Esophagus squamous epithelium (tissue), 5 donors: Measurements from ENCODE around the gene TRMU. TPM values are rescaled to one million over a fixed set of nuclear protein-coding genes. Genes with fewer than 3 reads are reported as not detected.

Experiments used
- DNase-seq: peaks from one replicate; lab custom pipeline; 2025; lab: John Stamatoyannopoulos, UW
- H3K27ac ChIP-seq, 4 donors: fragments of 200-600 bp; sonication (generic); one replicate each; pipeline ENCODE4 v1.5.1; 2016 to 2019; ENCODE audit warnings: mild to moderate bottlenecking in 1 of 4
- H3K27me3 ChIP-seq, 4 donors: fragments of 200-600 bp; sonication (generic); 1 replicate in 3 of 4; 2 replicates in 1 of 4; pipeline versions ENCODE4 v1.5.1 to v1.6.0; 2017 to 2021; ENCODE audit warnings: antibody characterized with exemption in 1 of 4
- H3K36me3 ChIP-seq, 3 donors: fragments of 200-600 bp; sonication (generic); one replicate each; pipeline ENCODE4 v1.5.1; 2016 to 2019
- H3K4me1 ChIP-seq, 3 donors: fragments of 200-600 bp; sonication (generic); one replicate each; pipeline ENCODE4 v1.5.1; 2017 to 2019
- H3K4me3 ChIP-seq, 4 donors: fragments of 200-600 bp; sonication (generic); 1 replicate in 3 of 4; 2 replicates in 1 of 4; pipeline ENCODE4 v1.5.1; 2016 to 2019; ENCODE audit warnings: mild to moderate bottlenecking in 2 of 4, moderate library complexity in 1 of 4
- H3K9me3 ChIP-seq, 3 donors: fragments of 200-600 bp; sonication (generic); one replicate each; pipeline ENCODE4 v1.5.1; 2016 to 2019
- POLR2A ChIP-seq, 4 donors: fragments of 450-650 bp; IDR thresholded peaks; one replicate each; pipeline ENCODE4 v1.6.1; 2017; ENCODE audit warnings: antibody characterized with exemption in 4 of 4, mild to moderate bottlenecking in 4 of 4, moderate library complexity in 3 of 4
- WGBS, 2 donors: methylation state at CpG; one replicate each; pipeline ENCODE4 v1.1.5; 2018; 5-methylcytosine and 5-hydroxymethylcytosine counted together
- intact Hi-C: fragments of 100-400 bp; cut with DNase I; formaldehyde crosslinking; loops from one replicate; pipeline ENCODE4 v1.15.0; 2022
- total RNA-seq, 4 donors: library from RNA; depleted of rRNA; stranded (reverse); fragments of >200 nt; gene quantifications; one replicate each; pipeline ENCODE4 v1.1.0, GENCODE V29; 2016
- TF ChIP-seq, protein P1 (sequence below), 6 experiments: fragments of 450-650 bp in 4 of 6; fragments of 200-600 bp in 2 of 6; sonication (generic) in 2 of 6; IDR thresholded peaks; one replicate each; pipeline ENCODE4 v1.5.1; 2016 to 2019; ENCODE audit warnings: antibody characterized with exemption in 6 of 6, mild to moderate bottlenecking in 4 of 6, moderate library complexity in 4 of 6
- donor health status: DM: yes; HTN: yes; CAD: no.

TRMU gene
- total RNA-seq, 4 donors from 2014 or later: 17.7 to 43.1 (median 32.5) TPM

DNA sequence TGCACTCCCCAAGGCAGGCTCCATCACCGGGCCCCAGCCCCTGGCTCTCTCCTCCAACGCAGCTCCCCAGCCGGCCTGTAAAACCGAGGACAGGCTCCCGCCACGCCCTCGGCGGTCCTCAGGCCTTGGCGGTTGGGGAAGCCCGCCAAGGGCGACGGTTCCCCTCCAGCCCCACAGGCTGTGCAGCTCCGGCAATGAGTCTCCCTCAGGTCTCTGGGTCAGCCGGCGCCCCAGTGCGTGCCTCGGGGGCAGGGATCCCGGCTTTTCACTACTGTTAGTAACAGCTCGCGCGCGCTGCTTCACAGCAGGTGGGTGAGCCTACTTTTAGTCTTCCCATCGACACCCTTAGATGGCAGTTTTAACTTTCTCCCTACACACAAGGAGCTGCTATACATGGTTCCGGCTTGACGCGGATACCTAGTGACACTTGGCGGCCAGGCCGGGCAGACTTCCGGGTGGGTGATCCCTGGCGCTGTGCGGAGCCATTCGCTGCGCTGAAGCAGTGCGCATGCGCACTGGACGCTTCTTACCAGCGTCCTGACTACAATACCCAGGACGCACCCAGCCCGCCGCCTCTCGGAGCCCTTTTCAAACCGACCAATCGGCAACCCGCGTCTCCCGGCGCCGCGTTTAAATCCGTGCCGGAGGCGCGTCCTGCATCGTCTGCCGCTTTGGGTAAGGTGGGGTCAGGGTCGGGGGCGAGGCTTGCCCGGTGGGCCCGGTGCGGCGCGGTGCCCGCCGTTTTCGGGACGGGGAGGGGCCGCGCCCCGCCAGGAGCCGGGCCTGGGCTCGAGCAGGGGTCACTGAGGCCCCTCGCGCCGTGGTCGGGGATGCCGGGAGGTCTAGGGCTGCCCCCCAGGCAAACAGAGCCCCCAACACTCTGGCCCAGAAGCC is 39.0 kb upstream of the TRMU start, which contains the start of gene GTSE1:
GTSE1 (plus strand) TSS at position 614 of the 894 bp plus-strand sequence. CDS start 531 bp downstream, outside the sequence.
- Histone ChIP-seq H3K36me3 (peaks cover 4 to 22% (median 8%) of the 10 kb centered on the region in 3 donors), H3K4me1 (peaks cover 14 to 30% (median 16%) of the 10 kb centered on the region in 3 donors), H3K27ac (peak within 1 kb of the TSS; percentile 84 to 95 (median 88)), H3K4me3 (peak within 1 kb of the TSS; percentile 55 to 63 (median 60)), H3K27me3 (no peaks in the 10 kb centered on the region), H3K9me3 (peaks cover 0 to 7% (median 0%) of the 10 kb centered on the region in 3 donors)
- WGBS, 2 donors: 3 to 4% methylated on average over 6 to 23 of the region's 76 CpGs
- peak in 3 of 4 donors; percentile 39 to 69 (median 62) for TF ChIP-seq POLR2A (IDR thresholded peaks at IDR 0.05)
- TF ChIP-seq, protein P1, sequence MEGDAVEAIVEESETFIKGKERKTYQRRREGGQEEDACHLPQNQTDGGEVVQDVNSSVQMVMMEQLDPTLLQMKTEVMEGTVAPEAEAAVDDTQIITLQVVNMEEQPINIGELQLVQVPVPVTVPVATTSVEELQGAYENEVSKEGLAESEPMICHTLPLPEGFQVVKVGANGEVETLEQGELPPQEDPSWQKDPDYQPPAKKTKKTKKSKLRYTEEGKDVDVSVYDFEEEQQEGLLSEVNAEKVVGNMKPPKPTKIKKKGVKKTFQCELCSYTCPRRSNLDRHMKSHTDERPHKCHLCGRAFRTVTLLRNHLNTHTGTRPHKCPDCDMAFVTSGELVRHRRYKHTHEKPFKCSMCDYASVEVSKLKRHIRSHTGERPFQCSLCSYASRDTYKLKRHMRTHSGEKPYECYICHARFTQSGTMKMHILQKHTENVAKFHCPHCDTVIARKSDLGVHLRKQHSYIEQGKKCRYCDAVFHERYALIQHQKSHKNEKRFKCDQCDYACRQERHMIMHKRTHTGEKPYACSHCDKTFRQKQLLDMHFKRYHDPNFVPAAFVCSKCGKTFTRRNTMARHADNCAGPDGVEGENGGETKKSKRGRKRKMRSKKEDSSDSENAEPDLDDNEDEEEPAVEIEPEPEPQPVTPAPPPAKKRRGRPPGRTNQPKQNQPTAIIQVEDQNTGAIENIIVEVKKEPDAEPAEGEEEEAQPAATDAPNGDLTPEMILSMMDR (IDR thresholded peaks at IDR 0.05): peak in 3 of 6 experiments; percentile 10 to 59 (median 17)
- peak; percentile 86 for DNase-seq
- intact Hi-C loops: no loop called here

DNA sequence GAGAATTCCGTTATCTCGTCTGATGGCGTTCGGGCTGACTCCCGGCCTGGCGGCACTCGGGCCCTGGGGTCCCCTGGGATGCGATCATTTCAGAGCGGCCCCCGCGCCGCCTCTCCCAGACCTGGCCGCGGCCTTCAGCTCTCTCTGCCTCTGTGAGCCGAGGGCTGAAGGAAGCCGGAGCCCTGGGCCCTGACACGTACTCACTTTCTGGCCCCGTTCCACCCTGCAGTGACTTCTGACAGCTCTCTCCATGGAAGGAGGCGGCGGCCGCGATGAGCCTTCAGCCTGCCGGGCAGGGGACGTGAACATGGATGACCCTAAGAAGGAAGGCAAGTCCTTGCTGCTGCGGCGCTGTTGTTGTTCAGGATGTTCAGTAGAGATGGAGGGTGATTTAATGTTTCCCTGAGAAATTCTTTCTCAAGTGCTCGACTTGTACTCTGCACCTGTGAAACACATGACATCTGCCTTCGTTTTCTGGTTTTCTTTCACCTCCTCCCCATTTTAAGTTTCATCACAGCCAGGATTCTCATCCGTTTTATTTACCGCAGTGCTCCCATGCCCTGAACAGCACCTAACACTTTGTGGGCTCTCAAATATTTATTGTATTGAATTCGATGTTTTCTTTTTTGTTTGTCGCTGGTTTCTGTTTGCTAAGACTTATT is 38.2 kb upstream of the TRMU start:
- peaks cover 0 to 1% (median 0%) of the 10 kb centered on the region in 3 donors for H3K9me3 ChIP-seq
- TF ChIP-seq, protein P1 (IDR thresholded peaks at IDR 0.05): no peak
- TF ChIP-seq POLR2A (IDR thresholded peaks at IDR 0.05): no peak
- H3K36me3 ChIP-seq: peaks cover 3 to 14% (median 6%) of the 10 kb centered on the region in 3 donors
- peak overlapping the region in 3 of 4 donors; percentile 84 to 95 (median 88) for H3K27ac ChIP-seq
- no peaks in the 10 kb centered on the region for H3K27me3 ChIP-seq
- 4 to 16% methylated on average over 6 to 18 of the region's 32 CpGs for WGBS, 2 donors
- no peak for DNase-seq
- peak overlapping the region; percentile 55 to 63 (median 60) for H3K4me3 ChIP-seq
- intact Hi-C loops: no loop called here
- peaks cover 14 to 30% (median 16%) of the 10 kb centered on the region in 3 donors for H3K4me1 ChIP-seq

DNA sequence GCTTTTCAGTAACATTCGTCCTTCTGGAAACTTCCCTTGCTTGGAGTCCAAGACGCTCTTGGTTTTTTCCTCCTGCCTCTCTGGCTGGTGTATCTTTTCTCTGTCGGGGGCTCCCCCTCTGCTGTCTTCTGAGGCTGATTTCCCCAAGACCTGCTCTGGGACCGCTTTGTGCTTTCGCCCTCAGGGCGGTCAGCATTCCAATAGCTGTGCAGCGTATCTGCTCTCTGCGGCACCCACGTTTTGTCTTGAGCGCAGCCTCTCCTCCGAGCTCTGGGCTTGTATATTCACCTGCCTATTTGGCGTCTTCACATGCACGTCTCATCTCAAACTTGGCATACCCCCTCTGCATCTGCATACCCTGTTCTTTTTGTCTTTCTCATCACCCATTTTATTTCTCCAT is 36.4 kb upstream of the TRMU start:
- Histone ChIP-seq H3K4me1 (peaks cover 14 to 27% (median 16%) of the 10 kb centered on the region in 3 donors), H3K4me3 (no peak overlapping the region), H3K36me3 (no peaks in the 10 kb centered on the region), H3K27me3 (no peaks in the 10 kb centered on the region), H3K27ac (no peak overlapping the region), H3K9me3 (no peaks in the 10 kb centered on the region)
- DNase-seq: no peak
- intact Hi-C loops: no loop called here
- WGBS, 2 donors: 89 to 91% methylated on average over 13 of the region's 13 CpGs
- TF ChIP-seq POLR2A (IDR thresholded peaks at IDR 0.05): no peak
- TF ChIP-seq, protein P1 (IDR thresholded peaks at IDR 0.05): no peak

DNA sequence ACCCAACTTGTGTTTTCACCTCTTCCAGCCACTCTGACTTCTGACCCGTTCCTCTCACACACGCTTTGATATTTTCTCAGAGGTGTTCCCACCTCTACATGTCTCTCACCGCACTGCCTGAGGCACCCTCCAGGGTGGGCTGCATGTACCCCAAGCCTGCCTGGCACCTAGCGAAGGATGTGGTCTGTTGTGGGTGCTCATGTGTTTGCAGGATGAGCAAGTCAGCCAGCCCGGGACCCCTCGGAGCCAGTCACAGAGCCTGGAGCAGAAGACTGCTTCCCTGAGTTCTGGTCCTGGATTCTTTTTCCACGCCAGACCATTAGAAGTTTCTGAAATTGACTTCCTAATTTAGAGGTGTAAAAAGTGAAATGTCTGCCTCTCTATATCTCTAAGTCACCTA is 35.0 kb upstream of the TRMU start:
- Histone ChIP-seq H3K27ac (no peak overlapping the region), H3K36me3 (no peaks in the 10 kb centered on the region), H3K4me3 (no peak overlapping the region), H3K27me3 (no peaks in the 10 kb centered on the region), H3K9me3 (no peaks in the 10 kb centered on the region), H3K4me1 (peaks cover 14 to 24% (median 14%) of the 10 kb centered on the region in 3 donors)
- 91 to 100% methylated on average over 6 to 7 of the region's 7 CpGs for WGBS, 2 donors
- intact Hi-C loops: no loop called here
- TF ChIP-seq POLR2A (IDR thresholded peaks at IDR 0.05): no peak
- TF ChIP-seq, protein P1 (IDR thresholded peaks at IDR 0.05): no peak
- DNase-seq: no peak
